Fibroblast of skin of left quadriceps (primary cell): ENCODE data around the gene PDGFC.

Experiments
- DNase-seq, 2 experiments: peaks; one replicate each; pipeline ENCODE4 v3.0.0-alpha.2; 2013; ENCODE audit warnings: low read depth in 2 of 2

Gene PDGFC

GRCh38 chr4:156971676-156972378 lies at the start of gene PDGFC:
Gene PDGFC, minus strand, starts transcription at chr4:156971799. Its CDS starts 896 bp downstream, at chr4:156970903.
- DNase-seq, result no peak

GRCh38 chr4:157020882-157021281 lies 49.3 kb upstream of the PDGFC start:
- DNase-seq, result no peak

- DNase-seq, result no peak
Measured at GRCh38 chr4:157018920-157019490, 47.4 kb upstream of the PDGFC start.

- DNase-seq, result peak; percentile 65 to 68
Measured at GRCh38 chr4:157014621-157015591, 43.3 kb upstream of the PDGFC start.

- peak in 1 of 2 experiments; percentile 20 for DNase-seq
Measured at GRCh38 chr4:157013656-157014055, 42.1 kb upstream of the PDGFC start.

- DNase-seq, result peak in 1 of 2 experiments; percentile 54
Measured at GRCh38 chr4:157012781-157013180, 41.2 kb upstream of the PDGFC start.

- no peak for DNase-seq
Measured at GRCh38 chr4:157012296-157012695, 40.7 kb upstream of the PDGFC start.

- no peak for DNase-seq
Measured at GRCh38 chr4:157010630-157011029, 39.0 kb upstream of the PDGFC start.

- DNase-seq, result no peak
Measured at GRCh38 chr4:157005831-157006230, 34.2 kb upstream of the PDGFC start.

- DNase-seq, result no peak
Measured at GRCh38 chr4:157005193-157005592, 33.6 kb upstream of the PDGFC start.

- no peak for DNase-seq
Measured at GRCh38 chr4:157004279-157005161, 32.9 kb upstream of the PDGFC start.

GRCh38 chr4:156999175-156999517 lies 27.5 kb upstream of the PDGFC start:
- peak; percentile 100 for DNase-seq

- no peak for DNase-seq
Measured at GRCh38 chr4:156998500-156999174, 27.0 kb upstream of the PDGFC start.

GRCh38 chr4:156992943-156993342 lies 21.3 kb upstream of the PDGFC start:
- DNase-seq, result no peak

- DNase-seq, result no peak
Measured at GRCh38 chr4:156991161-156991560, 19.6 kb upstream of the PDGFC start.

- DNase-seq, result no peak
Measured at GRCh38 chr4:156983366-156983765, 11.8 kb upstream of the PDGFC start.

- peak in 1 of 2 experiments; percentile 41 for DNase-seq
Measured at GRCh38 chr4:156981262-156981769, 9.7 kb upstream of the PDGFC start.

- peak; percentile 92 to 93 for DNase-seq
Measured at GRCh38 chr4:156977435-156978160, 6.0 kb upstream of the PDGFC start.

- DNase-seq, result peak in 1 of 2 experiments; percentile 61
Measured at GRCh38 chr4:156976147-156976546, 4.5 kb upstream of the PDGFC start.

- no peak for DNase-seq
Measured at GRCh38 chr4:156975686-156976085, 4.1 kb upstream of the PDGFC start.
